H1 (cell line): Measurements from ENCODE around the gene DET1. TPM values are rescaled to one million over a fixed set of nuclear protein-coding genes. Genes with fewer than 3 reads are reported as not detected.

Source experiments
- CBX8 ChIP-seq: fragments of 300-800, 300-1000 bp; sonication (generic); IDR thresholded peaks from 2 replicates; pipeline ENCODE4 v1.7.1; 2016; ENCODE audit warnings: low read depth, low read length, borderline replicate concordance
- polyA plus RNA-seq, 7 experiments: library from polyadenylated mRNA; depleted of rRNA in 3 of 7; stranded (reverse) in 5 of 7; unstranded in 2 of 7; fragments of >200 nt in 5 of 7; fragments of 200-250 nt in 2 of 7; gene quantifications; 1 replicate in 5 of 7; 2 replicates in 1 of 7; 4 replicates in 1 of 7; pipeline versions ENCODE4 v1.2.1 to v1.2.3, GENCODE V29; 2011 to 2013; ENCODE audit warnings: missing spikeins in 2 of 7, mixed read lengths in 2 of 7
- total RNA-seq: library from RNA; stranded (reverse); fragmentation: NEBNext Ultra II Directional; extraction: Animal tissue kit (Norgen Biotek cat#: 25700); gene quantifications from 2 replicates; pipeline ENCODE4 v1.2.1, GENCODE V29; 2021

Gene DET1
- total and polyA plus RNA-seq, 2 of the 8 experiments (the other 6 are each of a cell fraction or from before 2014, with no cell fraction given) = 5.4 to 8.5 TPM

- TF ChIP-seq CBX8 = no peak
These were observed 18.3 kb upstream of the DET1 start (continued) for GRCh38 chr15:88564741-88565140.
